HTERT RPE-1 (cell line): ENCODE results near the gene RABAC1.

Experiments used
- in situ Hi-C: fragments of 300-500 bp; cut with MboI; formaldehyde crosslinking; loops from 4 replicates; pipeline ENCODE4 v1.14.3; 2020; ENCODE audit warnings: low sequenced_read_pairs

RABAC1 gene

DNA sequence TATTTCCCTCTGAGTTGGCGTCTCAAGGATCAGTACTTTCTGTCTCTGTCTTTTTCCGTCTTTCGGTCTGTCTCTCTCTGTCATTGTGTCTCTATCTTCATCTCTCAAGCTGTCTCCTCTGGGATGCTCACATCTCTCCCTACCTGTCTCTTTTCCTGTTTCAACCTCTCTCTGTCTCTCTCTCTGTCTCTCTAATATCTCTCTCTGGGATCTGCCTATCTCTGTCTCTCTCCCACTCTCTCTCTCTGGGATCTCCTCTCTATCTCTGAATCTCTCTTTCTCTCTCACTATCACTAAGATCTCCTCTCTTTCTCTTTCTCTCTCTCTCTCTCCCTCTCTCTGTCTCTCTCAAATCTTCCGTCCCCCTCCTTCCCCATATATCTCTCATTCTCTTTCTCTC is 30.9 kb upstream of the RABAC1 start:
- in situ Hi-C loops, result no loop called here

DNA sequence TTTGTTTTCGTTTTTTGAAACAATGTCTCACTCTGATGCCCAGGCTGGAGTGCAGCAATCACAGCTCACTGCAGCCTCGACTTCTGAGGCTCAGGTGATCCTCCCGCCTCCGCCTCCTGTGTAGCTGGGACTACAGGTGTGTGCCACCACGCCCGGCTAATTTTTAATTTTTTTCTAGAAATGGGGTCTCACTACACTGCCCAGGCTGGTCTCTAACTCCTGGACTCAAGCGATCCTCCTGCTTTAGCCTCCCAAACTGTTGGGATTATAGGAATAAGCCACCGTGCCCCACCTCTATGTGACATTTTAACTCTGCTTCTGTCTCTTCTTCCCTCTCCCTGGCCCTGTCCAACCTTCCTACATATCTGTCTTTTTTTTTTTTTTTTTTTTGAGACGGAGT is 29.8 kb upstream of the RABAC1 start:
- in situ Hi-C loops, result no loop called here

GRCh38 chr19:41987141-41987860 is 28.2 kb upstream of the RABAC1 start:
- in situ Hi-C loops, result no loop called here

DNA sequence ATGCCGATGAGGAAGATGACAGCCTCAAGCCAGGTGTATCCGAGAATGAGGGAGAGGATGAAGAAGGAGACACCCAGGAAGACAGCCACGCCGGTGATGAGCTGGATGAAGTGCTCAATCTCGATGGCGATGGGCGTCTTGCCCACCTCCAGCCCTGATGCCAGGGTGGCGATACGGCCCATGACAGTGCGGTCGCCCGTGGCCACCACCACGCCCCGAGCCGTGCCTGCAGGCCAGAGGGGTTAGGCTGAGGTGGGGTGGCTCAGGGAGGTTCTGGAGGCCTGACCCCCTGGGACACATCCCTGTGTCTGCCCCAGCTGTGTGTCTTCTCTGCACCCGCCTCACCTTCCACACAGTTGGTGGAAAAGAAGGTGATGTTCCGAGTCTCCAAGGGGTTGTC is 25.8 kb upstream of the RABAC1 start:
- in situ Hi-C loops, result no loop called here

- in situ Hi-C loops, result no loop called here
Observed at GRCh38 chr19:41981724-41982123, 22.6 kb upstream of the RABAC1 start.

GRCh38 chr19:41978470-41978869 is 19.3 kb upstream of the RABAC1 start:
- in situ Hi-C loops, result no loop called here

DNA sequence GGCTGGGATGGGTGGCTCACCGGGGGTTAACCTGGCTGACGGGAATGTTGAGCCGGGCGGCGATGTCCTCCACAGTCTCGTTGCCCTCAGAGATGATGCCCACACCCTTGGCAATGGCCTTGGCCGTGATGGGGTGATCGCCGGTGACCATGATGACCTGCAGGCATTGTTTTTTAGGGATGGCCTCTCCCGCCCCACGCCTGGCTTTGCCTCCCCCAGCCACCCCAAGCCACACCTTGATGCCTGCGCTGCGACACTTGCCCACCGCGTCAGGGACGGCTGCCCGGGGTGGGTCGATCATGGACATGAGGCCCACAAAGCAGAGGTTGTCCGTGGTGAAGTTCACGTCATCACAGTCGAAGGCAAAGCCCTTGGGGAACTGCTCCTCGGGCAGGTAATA is 18.8 kb upstream of the RABAC1 start:
- in situ Hi-C loops, result no loop called here

DNA sequence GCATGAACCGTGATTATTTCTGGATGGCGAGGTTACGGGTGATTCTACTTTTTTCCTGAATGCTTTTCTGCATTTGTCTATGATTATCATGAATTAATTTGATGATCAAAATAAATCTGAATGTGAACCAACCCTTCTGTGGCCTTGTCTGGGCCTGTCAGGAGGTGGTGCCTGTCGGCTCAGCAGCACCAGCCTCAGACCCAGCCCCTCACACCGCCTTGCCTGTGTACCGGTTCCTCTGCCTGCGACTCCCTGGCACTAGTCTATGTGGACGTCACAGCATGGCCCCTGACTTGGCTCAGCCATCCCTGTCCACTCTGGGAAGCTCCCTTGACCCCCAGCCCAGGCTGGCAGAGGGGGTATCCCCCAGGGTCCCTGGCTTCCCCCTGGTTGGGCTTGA is 15.5 kb upstream of the RABAC1 start:
- in situ Hi-C loops, result no loop called here

DNA sequence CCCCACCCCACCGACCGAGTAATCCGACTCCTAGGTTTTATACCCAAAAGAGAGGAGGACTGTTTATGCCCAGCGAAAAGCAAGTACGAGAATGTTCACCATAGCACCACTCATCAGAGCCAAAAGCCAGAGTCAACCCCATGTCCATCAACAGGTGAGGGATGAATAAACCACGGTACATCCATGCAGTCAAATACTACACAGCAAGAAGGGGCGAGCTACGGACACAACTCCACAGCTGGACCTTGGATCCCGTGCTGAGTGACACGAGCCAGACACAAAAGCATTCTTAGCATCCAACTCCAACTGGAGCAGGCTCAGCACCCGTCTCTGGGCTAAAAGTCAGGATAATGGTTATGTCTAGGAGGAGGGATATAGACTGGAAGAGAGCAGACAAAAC is 12.2 kb upstream of the RABAC1 start:
- in situ Hi-C loops, result no loop called here

GRCh38 chr19:41969772-41970458 is 10.8 kb upstream of the RABAC1 start:
- in situ Hi-C loops, result no loop called here

GRCh38 chr19:41968751-41969595 is 9.9 kb upstream of the RABAC1 start:
- in situ Hi-C loops, result no loop called here

GRCh38 chr19:41967054-41967783 is 8.1 kb upstream of the RABAC1 start:
- in situ Hi-C loops, result no loop called here

DNA sequence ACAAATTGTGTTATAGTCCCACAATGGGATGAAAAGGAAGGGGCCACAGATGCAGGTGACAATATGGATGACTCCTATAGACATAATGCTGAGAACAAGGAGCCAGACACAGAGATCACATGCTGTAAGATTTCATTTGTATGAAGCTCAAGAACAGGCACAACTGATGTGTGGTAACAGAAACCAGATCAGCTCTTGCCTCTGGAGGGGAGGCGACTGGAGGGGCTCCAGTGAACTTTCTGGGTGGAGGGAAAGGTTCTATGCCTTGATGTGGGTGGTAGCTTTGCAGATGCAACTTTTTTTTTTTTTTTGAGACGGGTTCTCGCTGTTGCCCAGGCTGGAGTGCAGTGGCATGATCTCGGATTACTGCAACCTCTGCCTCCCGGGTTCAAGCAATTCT is 6.0 kb upstream of the RABAC1 start:
- in situ Hi-C loops, result no loop called here

GRCh38 chr19:41960973-41961372 is 1.9 kb upstream of the RABAC1 start:
- in situ Hi-C loops, result no loop called here

DNA sequence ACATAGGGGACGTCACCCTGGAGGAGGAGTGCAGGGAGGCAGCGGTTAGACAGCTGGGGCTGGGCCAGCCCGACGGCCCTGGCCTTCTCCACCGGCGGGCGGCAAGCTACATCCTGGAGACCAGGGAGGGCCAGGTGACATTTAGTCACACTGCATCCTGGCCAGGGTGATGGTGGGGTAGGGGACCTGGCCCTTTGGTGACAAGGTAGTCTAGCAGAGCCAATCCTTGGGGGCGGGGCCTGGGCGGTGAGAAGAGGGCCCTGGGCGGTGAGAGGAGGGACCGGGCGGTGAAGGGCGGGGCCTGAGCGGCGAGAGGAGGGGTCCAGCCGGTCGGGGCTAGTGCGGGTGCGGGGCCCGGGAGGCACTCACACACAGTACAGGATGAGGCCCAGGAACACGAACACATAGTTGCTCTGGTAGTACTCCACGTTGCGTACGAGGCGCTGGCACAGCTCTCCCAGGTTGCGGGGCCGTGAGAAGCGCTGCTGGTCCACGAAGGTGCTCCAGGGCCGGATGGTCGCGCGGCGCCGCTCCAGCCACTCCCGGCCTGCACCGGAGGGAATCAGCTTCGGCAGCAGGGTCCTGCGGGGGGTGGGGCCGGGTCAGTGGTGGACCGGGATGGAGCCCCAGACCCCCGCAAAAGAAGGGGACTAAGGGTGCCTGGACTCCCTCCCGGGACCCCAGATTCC is 610 bp downstream of the RABAC1 start:
- in situ Hi-C loops, result no loop called here

GRCh38 chr19:41957838-41958366 is 1.2 kb downstream of the RABAC1 start:
- in situ Hi-C loops, result no loop called here

- in situ Hi-C loops, result no loop called here
Observed at GRCh38 chr19:41957161-41957837, 1.8 kb downstream of the RABAC1 start.

GRCh38 chr19:41956621-41957020 is 2.5 kb downstream of the RABAC1 start:
- in situ Hi-C loops, result no loop called here

GRCh38 chr19:41955521-41955920 is 3.6 kb downstream of the RABAC1 start:
- in situ Hi-C loops, result no loop called here

GRCh38 chr19:41951686-41952172 is 7.4 kb downstream of the RABAC1 start:
- in situ Hi-C loops, result no loop called here
